DMS153 treated with DMSO at 0.1 percent for 48 hours (cell line): ENCODE measurements around the gene MADD.
"Not testable (repeated sequence)": the region's sequence is repeated elsewhere in the genome, so short reads cannot be mapped to it uniquely, and the experiment has no call there.

Experiments used
- DNase-seq: peaks from one replicate; lab custom pipeline; 2025; ENCODE audit not compliant: unreplicated experiment; lab: John Stamatoyannopoulos, UW

Gene MADD

GRCh38 chr11:47274495-47275235 is 4.7 kb downstream of the MADD start:
- DNase-seq = no peak

- DNase-seq = no peak
Measured at GRCh38 chr11:47276923-47277322, 7.0 kb downstream of the MADD start.

- DNase-seq = no peak
Measured at GRCh38 chr11:47278058-47278457, 8.1 kb downstream of the MADD start.

- DNase-seq = no peak
Measured at GRCh38 chr11:47278769-47279168, 8.8 kb downstream of the MADD start.

GRCh38 chr11:47280099-47280498 is 10.2 kb downstream of the MADD start:
- no peak for DNase-seq

GRCh38 chr11:47280860-47281259 is 10.9 kb downstream of the MADD start:
- no peak for DNase-seq

GRCh38 chr11:47282462-47282861 is 12.5 kb downstream of the MADD start:
- DNase-seq = no peak

GRCh38 chr11:47284151-47284550 is 14.2 kb downstream of the MADD start:
- DNase-seq = no peak

- no peak for DNase-seq
Measured at GRCh38 chr11:47285969-47286770, 16.2 kb downstream of the MADD start.

GRCh38 chr11:47288066-47288465 is 18.1 kb downstream of the MADD start:
- DNase-seq = no peak

- DNase-seq = no peak
Measured at GRCh38 chr11:47289856-47290255, 19.9 kb downstream of the MADD start.

- no peak for DNase-seq
Measured at GRCh38 chr11:47295385-47295784, 25.5 kb downstream of the MADD start.

GRCh38 chr11:47296045-47296444 is 26.1 kb downstream of the MADD start:
- no peak for DNase-seq

- no peak for DNase-seq
Measured at GRCh38 chr11:47299078-47299477, 29.1 kb downstream of the MADD start.

GRCh38 chr11:47302853-47303252 is 32.9 kb downstream of the MADD start:
- no peak for DNase-seq

GRCh38 chr11:47305734-47306483 is 36.0 kb downstream of the MADD start:
- no peak for DNase-seq

GRCh38 chr11:47306484-47306844 is 36.5 kb downstream of the MADD start:
- no peak for DNase-seq

- no peak for DNase-seq
Measured at GRCh38 chr11:47308050-47308823, 38.3 kb downstream of the MADD start.

GRCh38 chr11:47314992-47315391 is 45.1 kb downstream of the MADD start:
- DNase-seq = no peak

- DNase-seq = not testable (repeated sequence)
Measured at GRCh38 chr11:47316501-47316900, 46.6 kb downstream of the MADD start.
